ENCODE results near the gene PRTFDC1. TPM values are rescaled to one million over a fixed set of nuclear protein-coding genes. Genes with fewer than 3 reads are reported as not detected.

PRTFDC1 gene
- total RNA-seq, 1 experiment from 2014 or later, result 4.9 TPM

Other genes with a start within 250 kb of the PRTFDC1 start
- 20.7 and 21.1 TPM in 2 replicates for gene ARHGAP21, start 228.7 kb downstream of the PRTFDC1 start, total RNA-seq (2014; rRNA removed; shearing (Covaris generic))
- gene ENKUR, start 63.6 kb upstream of the PRTFDC1 start, total RNA-seq (2014; rRNA removed; shearing (Covaris generic)), result 0.33 TPM in 1 of 2 replicates, not detected in the other
- 2.3 and 3.5 TPM in 2 replicates for gene THNSL1, start 64.0 kb upstream of the PRTFDC1 start, total RNA-seq (2014; rRNA removed; shearing (Covaris generic))
- 2.6 and 4.6 TPM in 2 replicates for gene GPR158, start 222.4 kb upstream of the PRTFDC1 start, total RNA-seq (2014; rRNA removed; shearing (Covaris generic))